Measurements from ENCODE around the gene MUC15.

DNA sequence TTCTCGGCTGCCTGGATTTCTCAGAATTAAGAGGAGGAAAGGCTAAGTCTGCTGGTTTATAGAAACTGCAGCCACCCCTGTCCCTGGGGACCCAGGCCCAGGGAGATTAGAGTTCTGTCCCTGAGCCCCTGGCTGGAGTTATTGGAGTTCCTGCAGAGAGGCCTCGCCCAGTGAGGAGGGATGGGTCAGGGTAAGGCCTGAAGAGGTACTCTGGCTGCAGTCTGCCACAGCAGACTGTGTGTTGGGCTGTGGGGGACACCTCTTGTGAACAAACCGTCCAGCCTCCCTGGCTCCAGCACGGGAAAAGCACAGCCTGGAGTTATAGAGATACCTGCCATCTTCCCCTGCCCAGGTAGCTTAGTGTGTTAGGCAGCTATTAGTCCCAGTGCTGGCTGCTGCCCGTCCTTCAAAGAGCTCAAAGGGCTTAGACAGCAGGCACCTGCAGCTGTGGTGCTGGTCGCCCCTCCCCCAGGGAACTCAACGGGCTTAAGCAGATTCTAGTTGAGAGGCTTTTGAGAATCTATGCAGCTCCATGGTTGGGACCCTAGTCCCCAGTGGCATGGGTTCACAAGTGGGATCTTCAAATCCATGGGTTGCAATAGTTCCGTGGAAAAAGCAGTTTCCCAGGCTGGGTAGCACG, 36.6 kb upstream of the MUC15 start:
- no peak for TF ChIP-seq POLR2AphosphoS5 (IDR thresholded peaks at IDR 0.05; ENCODE audit: insufficient read depth in 1 of 2, low read depth in 1 of 2)
- TF ChIP-seq, protein P1, sequence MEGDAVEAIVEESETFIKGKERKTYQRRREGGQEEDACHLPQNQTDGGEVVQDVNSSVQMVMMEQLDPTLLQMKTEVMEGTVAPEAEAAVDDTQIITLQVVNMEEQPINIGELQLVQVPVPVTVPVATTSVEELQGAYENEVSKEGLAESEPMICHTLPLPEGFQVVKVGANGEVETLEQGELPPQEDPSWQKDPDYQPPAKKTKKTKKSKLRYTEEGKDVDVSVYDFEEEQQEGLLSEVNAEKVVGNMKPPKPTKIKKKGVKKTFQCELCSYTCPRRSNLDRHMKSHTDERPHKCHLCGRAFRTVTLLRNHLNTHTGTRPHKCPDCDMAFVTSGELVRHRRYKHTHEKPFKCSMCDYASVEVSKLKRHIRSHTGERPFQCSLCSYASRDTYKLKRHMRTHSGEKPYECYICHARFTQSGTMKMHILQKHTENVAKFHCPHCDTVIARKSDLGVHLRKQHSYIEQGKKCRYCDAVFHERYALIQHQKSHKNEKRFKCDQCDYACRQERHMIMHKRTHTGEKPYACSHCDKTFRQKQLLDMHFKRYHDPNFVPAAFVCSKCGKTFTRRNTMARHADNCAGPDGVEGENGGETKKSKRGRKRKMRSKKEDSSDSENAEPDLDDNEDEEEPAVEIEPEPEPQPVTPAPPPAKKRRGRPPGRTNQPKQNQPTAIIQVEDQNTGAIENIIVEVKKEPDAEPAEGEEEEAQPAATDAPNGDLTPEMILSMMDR (IDR thresholded peaks at IDR 0.05): no peak

All from vagina (tissue), 2 donors.